ENCODE results near the gene CROT. TPM values are rescaled to one million over a fixed set of nuclear protein-coding genes. Genes with fewer than 3 reads are reported as not detected.
"Not testable (repeated sequence)": the region's sequence is repeated elsewhere in the genome, so short reads cannot be mapped to it uniquely, and the experiment has no call there.

The CROT gene, protein sequence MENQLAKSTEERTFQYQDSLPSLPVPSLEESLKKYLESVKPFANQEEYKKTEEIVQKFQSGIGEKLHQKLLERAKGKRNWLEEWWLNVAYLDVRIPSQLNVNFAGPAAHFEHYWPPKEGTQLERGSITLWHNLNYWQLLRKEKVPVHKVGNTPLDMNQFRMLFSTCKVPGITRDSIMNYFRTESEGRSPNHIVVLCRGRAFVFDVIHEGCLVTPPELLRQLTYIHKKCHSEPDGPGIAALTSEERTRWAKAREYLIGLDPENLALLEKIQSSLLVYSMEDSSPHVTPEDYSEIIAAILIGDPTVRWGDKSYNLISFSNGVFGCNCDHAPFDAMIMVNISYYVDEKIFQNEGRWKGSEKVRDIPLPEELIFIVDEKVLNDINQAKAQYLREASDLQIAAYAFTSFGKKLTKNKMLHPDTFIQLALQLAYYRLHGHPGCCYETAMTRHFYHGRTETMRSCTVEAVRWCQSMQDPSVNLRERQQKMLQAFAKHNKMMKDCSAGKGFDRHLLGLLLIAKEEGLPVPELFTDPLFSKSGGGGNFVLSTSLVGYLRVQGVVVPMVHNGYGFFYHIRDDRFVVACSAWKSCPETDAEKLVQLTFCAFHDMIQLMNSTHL
- 11.6 TPM for polyA plus RNA-seq (2012; ENCODE audit: missing spikeins)

DNA sequence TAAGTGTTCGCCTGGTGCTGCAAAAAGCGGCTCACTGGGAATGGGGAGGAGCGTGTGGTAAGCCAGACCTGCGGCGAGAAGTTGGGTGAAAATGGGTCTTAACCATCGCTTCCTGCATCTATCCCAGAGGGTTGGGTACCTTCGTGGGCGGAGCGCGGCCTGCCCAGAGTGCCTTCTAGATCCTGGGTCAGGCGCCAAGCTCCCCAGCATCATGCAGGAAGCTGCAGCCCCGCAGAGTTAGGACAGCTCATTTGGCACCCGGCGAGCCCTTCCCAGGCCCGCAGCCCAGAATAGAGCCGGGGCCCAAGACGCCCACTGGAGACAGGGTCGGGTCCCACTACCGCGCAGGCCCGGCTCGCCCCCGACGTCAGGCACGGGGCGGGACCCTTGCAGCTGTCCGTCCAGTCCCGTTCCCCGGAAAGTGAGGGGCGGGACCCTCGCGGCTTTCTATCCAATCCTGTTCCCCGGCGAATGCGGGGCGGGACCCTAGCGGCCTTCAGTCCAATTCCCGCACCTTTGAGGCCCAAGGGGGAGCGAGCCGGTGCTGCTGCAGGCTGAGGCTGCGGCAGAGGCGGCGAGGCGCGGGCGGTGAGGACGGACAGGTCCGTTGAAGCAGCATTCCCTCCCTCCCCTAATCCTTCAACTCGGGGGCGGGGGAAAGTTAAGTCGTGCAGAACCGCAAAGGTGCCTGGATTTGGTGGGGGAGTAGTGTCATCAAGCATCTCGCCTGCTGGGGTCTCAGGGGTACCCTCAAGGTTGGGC is at the start of gene CROT:
Gene CROT (plus strand): TSS at position 499 of the 762 bp plus-strand sequence. CDS start 3,405 bp downstream, outside the sequence.
- DNase-seq (ENCODE audit: insufficient read length), result peak; percentile 83
- TF ChIP-seq POLR2AphosphoS5 (IDR thresholded peaks at IDR 0.05; ENCODE audit: low read depth, low read length) (peak; percentile 71), POLR2A (IDR thresholded peaks at IDR 0.05; ENCODE audit: low read depth, low read length) (peak; percentile 82), TAF1 (IDR thresholded peaks at IDR 0.05; ENCODE audit: borderline replicate concordance, low read depth, low read length) (peak; percentile 58; the same call in 1 of the 2 replicates)
- peak; percentile 95 for FAIRE-seq

DNA sequence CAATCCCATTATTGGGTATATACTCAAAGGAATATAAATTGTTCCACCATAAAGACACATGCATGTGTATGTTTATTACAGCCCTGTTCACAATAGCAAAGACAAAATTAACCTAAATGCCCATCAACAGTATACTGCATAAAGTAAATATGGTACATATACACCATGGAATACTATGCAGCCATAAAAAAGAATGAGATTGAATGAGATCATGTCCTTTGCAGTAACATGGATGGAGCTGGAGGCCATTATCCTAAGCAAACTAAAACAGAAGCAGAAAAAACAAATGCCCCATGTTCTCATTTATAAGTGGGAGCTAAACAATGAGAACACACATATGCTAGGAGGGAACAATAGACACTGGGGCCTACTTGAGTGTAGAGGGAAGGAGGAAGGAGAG is 44.7 kb upstream of the CROT start:
- TF ChIP-seq POLR2A (IDR thresholded peaks at IDR 0.05; ENCODE audit: low read depth, low read length), result no peak
- TF ChIP-seq POLR2AphosphoS5 (IDR thresholded peaks at IDR 0.05; ENCODE audit: low read depth, low read length), result no peak
- no peak for TF ChIP-seq TAF1 (IDR thresholded peaks at IDR 0.05; ENCODE audit: borderline replicate concordance, low read depth, low read length)

DNA sequence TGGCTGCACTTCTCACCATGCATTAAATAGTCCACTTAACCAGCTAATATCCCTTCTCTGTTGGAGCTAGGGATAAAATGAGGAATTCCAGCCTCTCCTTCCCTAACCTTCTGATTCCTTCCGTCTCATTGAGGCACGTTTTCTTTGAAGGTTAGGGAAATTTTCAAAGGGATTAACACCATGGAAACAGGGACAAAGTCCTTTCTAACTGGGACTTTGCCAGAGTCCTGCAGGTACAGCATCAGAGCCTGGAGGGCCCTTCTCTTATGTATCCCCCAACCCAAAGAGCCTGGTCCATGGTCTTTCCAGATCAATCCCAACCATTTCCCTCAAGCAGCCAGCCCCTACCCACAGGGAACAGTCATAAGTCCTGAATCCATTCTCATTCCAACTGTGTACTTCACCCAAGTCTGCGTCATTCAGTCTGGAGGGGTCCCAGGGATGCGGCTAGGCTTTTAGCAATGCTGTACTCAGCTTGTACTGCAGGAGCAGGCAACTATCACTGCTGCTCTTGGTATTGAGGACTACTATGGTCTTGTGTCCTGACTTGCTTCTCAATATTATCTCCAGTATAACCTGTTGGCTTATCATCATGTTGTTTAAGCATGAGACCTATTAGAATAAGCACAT is 34.6 kb upstream of the CROT start:
- TF ChIP-seq POLR2AphosphoS5 (IDR thresholded peaks at IDR 0.05; ENCODE audit: low read depth, low read length), result no peak
- no peak for TF ChIP-seq POLR2A (IDR thresholded peaks at IDR 0.05; ENCODE audit: low read depth, low read length)
- TF ChIP-seq TAF1 (IDR thresholded peaks at IDR 0.05; ENCODE audit: borderline replicate concordance, low read depth, low read length), result no peak
- DNase-seq (ENCODE audit: insufficient read length), result no peak
- FAIRE-seq, result no peak

More for the DNA sequence above, 44.7 kb upstream of the CROT start:
- no peak for FAIRE-seq
- no peak for DNase-seq (ENCODE audit: insufficient read length)

DNA sequence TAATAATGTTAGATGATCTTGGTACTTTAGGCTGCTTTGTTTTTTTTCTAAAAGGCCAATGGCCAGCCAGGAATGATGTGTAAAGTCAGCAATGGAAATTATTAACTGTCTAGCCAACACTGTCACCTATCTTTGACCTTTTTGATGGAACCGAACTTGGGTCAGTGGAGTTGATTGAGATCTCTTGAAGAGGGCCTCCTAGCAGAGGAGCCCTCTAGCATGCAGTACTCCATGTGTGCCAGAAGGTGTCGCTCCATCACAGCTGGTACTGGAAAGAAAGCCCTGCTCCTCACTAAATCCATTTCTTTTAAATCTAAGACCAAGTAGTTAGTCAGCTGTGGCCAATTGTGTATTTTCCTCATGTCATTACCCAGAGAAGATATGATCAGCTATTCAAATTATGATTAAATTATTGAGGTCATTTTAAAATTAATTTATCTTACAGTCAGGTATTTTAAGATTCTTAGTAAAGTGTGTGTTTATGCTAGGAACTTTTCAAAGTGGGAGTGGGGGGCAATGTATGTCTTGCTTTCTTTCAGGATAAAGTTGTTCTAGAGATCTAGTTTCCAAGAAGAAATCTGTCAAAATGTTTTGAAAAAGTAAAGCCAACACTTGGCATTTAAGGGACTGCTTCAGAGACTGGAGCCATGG is 33.1 kb upstream of the CROT start:
- no peak for TF ChIP-seq POLR2A (IDR thresholded peaks at IDR 0.05; ENCODE audit: low read depth, low read length)
- no peak for TF ChIP-seq TAF1 (IDR thresholded peaks at IDR 0.05; ENCODE audit: borderline replicate concordance, low read depth, low read length)
- no peak for TF ChIP-seq POLR2AphosphoS5 (IDR thresholded peaks at IDR 0.05; ENCODE audit: low read depth, low read length)
- FAIRE-seq (peak; percentile 95), DNase-seq (ENCODE audit: insufficient read length) (peak; percentile 23)

DNA sequence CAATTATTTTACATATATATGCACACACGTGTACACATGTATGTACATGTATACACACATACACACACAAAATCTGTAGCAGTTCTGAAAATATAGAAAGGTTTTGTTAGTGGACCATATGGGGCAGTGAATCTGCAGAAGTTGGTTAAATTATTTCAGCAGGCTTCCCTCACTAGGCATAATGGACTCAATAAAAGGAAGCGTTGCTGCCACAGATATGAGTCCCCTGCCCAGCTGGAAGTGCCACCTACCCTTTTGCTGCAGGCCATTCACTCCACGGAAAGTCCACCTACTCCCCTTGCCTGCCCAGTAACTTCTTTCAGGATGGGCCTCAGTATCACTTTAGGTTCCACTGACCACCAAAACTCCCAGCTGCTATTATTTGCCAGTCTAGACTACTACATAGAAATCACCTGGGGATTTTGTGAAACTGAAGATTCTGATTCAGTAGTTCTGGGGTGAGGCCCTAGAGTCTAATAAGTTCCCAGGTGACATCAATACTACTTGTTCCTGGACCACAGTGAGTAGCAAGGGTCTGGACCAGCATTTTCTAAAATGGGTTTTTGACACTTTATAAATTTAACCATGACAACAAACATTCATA is 29.3 kb upstream of the CROT start:
- DNase-seq (ENCODE audit: insufficient read length), result no peak
- FAIRE-seq, result peak; percentile 64
- no peak for TF ChIP-seq POLR2A (IDR thresholded peaks at IDR 0.05; ENCODE audit: low read depth, low read length)
- TF ChIP-seq POLR2AphosphoS5 (IDR thresholded peaks at IDR 0.05; ENCODE audit: low read depth, low read length), result no peak
- no peak for TF ChIP-seq TAF1 (IDR thresholded peaks at IDR 0.05; ENCODE audit: borderline replicate concordance, low read depth, low read length)

DNA sequence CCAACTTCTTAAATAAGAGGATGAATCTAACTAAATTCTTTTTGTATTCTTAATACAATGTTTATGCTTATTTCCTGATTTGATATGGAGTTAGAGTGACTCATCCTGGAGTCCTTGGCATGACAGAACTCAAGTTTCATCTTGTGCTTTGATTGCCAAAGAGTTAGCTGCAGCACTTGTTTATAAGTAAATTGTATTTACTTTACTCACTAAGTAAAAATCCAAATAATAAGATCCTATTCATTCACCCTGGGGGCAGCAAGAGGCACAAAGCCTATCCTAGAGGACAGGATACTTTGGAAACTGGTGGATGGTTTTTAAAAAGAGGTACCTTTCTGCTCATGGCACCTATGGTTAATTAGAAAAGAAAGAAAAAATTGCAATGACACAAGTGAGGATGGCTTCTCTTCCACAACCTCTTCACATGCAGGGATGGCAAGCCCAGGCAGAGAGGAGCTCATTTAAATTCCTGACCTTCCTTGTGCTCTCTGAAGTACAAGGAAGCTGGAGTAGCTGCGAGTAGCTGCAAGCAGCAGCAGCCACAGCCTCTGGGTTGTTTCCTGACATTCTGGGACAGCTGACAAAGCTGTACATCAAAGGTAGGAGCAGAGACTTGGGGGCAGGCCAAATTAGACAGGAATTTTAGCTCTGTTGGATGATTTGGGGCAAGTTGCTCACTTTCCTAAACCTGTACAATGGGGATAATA is 28.5 kb upstream of the CROT start:
- no peak for FAIRE-seq
- TF ChIP-seq POLR2A (IDR thresholded peaks at IDR 0.05; ENCODE audit: low read depth, low read length) (no peak), POLR2AphosphoS5 (IDR thresholded peaks at IDR 0.05; ENCODE audit: low read depth, low read length) (no peak), TAF1 (IDR thresholded peaks at IDR 0.05; ENCODE audit: borderline replicate concordance, low read depth, low read length) (no peak)
- no peak for DNase-seq (ENCODE audit: insufficient read length)

DNA sequence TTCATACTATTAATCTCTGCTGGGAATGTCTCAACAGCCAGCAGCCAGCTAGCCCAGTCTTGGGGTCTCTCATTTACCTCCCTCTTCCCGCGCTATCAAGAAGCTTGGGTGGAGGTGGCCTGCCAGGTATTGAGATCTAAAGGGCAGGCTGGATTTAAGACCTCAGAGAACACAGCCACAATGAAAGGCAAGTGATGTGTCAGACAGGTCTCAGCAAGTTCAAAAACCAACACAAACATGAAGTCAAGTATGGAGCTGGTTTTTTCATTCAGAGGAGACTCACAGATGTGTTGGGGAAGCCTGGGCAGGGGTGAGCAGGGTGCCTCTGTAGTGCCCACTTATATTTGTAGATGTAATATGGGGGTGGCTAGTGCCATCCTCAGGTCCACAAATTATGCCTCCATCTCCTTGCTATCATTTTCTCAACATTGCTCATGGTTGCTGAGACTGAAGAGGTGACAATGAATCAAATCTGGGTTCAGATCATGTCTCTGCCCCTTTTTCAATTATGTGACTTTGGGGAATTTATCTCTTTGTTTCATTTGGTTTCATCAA is 27.7 kb upstream of the CROT start:
- FAIRE-seq (no peak), DNase-seq (ENCODE audit: insufficient read length) (no peak)
- TF ChIP-seq TAF1 (IDR thresholded peaks at IDR 0.05; ENCODE audit: borderline replicate concordance, low read depth, low read length), result no peak
- no peak for TF ChIP-seq POLR2A (IDR thresholded peaks at IDR 0.05; ENCODE audit: low read depth, low read length)
- no peak for TF ChIP-seq POLR2AphosphoS5 (IDR thresholded peaks at IDR 0.05; ENCODE audit: low read depth, low read length)

DNA sequence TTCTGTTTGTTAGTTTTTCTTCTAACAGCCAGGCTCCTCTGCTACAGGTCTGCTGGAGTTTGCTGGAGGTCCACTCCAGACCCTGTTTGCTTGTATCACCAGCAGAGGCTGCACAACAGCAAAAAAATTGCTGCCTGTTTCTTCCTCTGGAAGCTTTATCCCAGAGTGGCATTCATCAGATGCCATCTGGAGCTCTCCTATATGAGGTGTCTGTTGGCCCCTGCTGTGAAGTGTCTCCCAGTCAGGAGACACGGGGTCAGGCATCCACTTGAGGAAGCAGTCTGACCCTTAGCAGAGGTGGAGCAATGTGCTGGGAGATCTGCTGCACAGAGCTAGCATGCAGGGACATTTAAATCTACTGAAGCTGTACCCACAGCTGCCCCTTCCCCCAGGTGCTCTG is 26.7 kb upstream of the CROT start:
- FAIRE-seq (no peak), DNase-seq (ENCODE audit: insufficient read length) (no peak)
- TF ChIP-seq POLR2AphosphoS5 (IDR thresholded peaks at IDR 0.05; ENCODE audit: low read depth, low read length), result no peak
- no peak for TF ChIP-seq POLR2A (IDR thresholded peaks at IDR 0.05; ENCODE audit: low read depth, low read length)
- TF ChIP-seq TAF1 (IDR thresholded peaks at IDR 0.05; ENCODE audit: borderline replicate concordance, low read depth, low read length), result no peak

DNA sequence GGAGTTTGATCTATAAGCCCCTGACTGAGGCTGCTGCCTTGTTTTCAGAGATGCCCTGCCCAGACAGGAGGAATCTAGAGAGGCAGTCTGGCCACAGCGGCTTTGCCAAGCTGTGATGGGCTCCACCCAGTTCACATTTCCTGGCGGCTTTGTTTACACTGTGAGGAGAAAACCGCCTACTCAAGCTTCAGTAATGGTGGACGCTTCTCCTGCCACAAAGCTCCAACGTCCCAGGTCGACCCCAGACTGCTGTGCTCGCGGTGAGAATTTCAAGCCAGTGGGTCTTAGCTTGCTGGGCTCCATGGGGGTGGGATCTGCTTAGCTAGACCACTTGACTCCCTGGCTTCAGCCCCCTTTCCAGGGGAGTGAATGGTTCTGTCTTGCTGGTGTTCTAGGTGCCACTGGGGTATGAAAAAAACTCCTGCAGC is 26.3 kb upstream of the CROT start:
- not testable (repeated sequence) for FAIRE-seq; DNase-seq (ENCODE audit: insufficient read length)

DNA sequence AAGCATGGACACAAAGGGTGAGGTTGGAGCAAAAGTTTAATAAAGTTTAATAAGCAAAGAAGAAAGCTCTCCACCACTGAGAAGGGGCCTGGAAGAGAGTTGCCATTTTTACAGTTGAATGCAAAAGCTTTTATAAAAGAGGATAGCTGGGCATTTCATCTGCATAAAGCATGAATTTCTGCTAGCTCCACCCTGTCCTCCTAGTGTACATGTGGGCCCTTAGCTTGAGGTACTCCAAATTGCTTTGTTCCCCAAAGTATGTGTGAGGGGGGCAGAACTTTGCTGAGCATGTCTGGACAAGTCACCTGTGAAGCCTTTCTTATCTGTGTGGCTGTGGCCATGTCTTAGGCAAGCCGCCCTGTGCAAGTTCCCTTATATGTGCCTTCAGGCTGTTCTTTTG is 22.6 kb upstream of the CROT start:
- TF ChIP-seq POLR2A (IDR thresholded peaks at IDR 0.05; ENCODE audit: low read depth, low read length) (no peak), POLR2AphosphoS5 (IDR thresholded peaks at IDR 0.05; ENCODE audit: low read depth, low read length) (no peak), TAF1 (IDR thresholded peaks at IDR 0.05; ENCODE audit: borderline replicate concordance, low read depth, low read length) (no peak)
- no peak for DNase-seq (ENCODE audit: insufficient read length)
- no peak for FAIRE-seq
